GM12872 (cell line): ENCODE data around the gene GNPAT.

Experiments
- TF ChIP-seq, protein P1 (sequence below): IDR thresholded peaks from 3 replicates; pipeline ENCODE4 v1.5.1; 2011; ENCODE audit warnings: low read depth, mild to moderate bottlenecking, low read length, moderate library complexity; ENCODE audit not compliant: insufficient read depth

The GNPAT gene

DNA sequence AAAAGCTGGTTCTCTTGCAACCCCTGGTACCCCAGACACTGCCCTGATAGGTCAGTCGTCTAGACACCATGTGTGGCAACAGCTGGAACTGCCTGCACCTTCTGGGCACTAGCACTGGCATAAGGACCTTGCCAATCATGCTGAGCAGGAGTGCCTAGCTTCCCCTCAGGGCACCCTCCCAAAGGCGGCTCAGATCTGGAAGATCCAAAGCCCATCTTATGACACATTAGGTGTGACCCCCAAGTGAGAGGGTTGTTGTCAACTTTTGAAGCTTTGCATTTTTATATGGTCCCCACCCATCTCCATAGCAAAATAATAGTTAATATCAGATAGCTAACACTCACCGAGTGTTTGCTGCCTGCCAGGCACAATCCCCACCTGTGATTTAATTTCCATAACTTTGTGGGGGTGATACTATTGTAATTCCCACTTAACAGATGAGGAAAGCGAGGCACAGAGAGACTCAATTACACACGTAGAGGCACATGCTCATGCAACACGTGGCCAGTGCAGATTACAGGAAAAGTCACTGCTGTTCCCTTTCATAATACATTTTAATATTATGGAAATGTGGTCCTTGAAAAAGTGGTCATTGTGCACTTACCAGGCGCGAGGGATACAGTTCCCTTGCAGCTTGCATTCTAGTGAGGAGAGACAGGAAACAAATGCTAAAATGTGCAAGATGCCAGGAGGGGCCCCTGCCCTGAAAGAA lies 70.9 kb downstream of the GNPAT start:
- TF ChIP-seq, protein P1, sequence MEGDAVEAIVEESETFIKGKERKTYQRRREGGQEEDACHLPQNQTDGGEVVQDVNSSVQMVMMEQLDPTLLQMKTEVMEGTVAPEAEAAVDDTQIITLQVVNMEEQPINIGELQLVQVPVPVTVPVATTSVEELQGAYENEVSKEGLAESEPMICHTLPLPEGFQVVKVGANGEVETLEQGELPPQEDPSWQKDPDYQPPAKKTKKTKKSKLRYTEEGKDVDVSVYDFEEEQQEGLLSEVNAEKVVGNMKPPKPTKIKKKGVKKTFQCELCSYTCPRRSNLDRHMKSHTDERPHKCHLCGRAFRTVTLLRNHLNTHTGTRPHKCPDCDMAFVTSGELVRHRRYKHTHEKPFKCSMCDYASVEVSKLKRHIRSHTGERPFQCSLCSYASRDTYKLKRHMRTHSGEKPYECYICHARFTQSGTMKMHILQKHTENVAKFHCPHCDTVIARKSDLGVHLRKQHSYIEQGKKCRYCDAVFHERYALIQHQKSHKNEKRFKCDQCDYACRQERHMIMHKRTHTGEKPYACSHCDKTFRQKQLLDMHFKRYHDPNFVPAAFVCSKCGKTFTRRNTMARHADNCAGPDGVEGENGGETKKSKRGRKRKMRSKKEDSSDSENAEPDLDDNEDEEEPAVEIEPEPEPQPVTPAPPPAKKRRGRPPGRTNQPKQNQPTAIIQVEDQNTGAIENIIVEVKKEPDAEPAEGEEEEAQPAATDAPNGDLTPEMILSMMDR = no peak

DNA sequence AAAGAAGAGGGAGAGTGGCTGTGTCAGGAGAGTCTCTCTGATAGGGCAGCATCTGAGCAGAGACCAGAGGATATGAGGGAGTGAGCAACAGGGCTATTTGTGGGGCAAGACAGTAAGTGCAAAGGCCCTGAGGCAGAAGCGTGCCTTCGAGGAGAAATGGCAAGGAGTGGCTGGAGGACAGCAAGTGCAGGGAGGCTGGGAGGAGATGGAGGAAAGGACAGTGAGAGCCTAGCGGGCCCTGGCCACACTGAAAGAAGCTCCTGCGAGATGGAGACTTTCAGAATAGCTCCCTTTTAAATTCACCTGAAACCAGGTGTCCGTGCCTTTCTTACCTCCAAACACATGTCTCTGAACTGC lies 71.4 kb downstream of the GNPAT start:
- TF ChIP-seq, protein P1 = no peak

DNA sequence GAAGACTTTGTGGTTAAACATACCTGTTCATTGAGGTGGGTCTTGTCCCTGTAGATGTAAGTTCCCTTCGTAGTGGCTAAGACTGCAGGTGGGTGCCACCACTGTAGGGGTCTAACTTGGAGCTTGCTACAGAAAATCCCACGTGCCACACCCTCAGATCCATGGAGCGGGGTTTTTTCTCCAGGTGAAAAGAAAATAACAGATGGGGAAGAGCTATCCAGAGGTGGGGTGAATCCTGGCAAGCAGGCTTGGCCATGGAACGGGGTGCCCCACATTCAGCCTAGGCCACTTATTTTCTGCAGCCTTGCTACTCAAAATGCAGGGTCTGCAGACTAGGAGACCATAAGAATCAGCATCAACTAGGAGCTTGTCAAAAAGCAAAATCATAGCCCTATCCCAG lies 72.6 kb downstream of the GNPAT start:
- TF ChIP-seq, protein P1 = no peak

DNA sequence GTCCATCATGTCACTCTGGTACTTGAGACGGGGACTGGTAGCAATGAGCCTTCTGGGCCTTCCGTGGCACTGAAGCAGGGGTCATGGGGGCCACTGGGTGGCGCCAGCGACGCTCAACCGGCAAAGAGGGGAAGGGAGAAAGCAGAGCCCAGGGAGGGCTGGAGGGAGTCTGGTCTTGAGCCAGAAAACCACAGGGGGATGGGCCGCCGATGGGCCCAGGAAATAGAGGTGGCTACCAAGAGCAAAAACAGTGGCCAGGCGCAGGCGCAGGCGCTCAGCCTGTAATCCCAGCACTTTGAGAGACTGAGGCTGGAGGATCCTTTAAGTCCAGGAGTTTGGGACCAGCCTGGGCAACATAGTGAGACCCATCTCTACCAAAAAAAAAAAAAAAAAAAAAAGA lies 74.9 kb downstream of the GNPAT start:
- TF ChIP-seq, protein P1 = peak; percentile 83

DNA sequence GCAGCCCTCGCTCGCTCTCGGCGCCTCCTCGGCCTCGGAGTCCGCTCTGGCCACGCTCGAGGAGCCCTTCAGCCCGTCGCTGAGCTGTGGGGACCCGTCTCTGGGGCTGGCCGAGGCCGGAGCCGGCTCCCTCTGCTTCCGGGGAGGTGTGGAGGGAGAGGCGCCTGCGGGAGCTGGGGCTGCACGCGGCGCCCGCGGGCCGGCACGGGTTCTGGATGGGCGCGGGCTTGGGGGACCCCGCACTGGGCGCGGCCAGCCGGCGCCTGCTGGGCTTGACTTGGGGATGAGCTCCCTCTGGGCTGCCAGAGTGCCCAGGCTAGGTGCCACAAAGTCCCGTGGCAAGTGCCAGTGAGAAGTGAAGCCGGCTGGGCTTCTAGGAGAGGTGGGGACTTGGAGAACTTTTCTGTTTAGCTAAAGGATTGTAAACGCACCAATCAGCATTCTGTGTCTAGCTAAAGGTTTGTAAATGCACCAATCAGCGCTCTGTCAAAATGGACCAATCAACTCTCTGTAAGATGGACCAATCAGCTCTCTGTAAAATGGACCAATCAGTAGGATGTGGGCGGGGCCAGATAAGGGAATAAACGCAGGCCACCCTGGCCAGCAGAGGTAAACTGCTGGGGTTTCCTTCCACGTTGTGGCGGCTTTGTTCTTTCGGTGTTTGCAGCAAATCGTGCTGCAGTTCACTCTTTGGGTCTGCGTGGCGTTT lies 76.4 kb downstream of the GNPAT start:
- TF ChIP-seq, protein P1 = no peak

DNA sequence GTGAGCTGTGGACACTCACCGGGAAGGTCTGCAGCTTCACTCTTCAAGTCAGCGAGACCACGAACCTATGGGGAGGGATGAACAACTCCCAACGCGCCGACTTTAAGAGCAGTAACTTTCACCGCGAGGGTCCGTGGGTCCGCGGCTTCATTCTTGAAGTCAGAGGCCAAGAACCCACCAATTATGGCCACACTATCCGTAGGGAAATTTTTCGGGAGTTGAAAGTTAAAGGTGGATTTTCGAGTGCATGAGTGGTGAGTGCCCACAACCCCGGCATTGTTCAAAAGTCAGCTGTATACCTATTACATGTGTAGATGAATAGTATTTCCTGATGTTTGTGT lies 77.0 kb downstream of the GNPAT start:
- TF ChIP-seq, protein P1 = no peak

DNA sequence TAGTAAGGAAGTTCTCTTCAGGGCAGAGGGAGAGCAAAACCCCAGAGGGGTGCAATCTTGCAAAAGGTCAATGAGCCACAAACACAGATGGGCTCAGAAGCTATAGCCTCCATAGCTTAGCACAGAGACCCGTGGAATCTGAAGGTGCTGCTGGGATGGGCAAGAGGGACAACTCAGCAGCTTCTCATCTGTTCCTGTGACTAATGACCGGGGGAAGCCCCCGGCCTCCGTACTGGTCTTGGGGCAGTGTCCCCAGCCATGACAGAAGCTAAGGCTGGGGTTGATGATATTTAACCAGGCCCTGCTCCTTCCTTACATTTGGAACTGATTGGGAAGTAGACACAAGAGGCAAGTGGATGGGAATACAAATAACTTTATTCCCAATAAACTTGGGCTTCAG lies 77.6 kb downstream of the GNPAT start:
- TF ChIP-seq, protein P1 = no peak
